HepG2 (cell line): ENCODE data around the gene MKS1. TPM values are rescaled to one million over a fixed set of nuclear protein-coding genes. Genes with fewer than 3 reads are reported as not detected.

Experiments used
- CC2D1A ChIP-seq: sonication (generic); formaldehyde crosslinking; IDR thresholded peaks from 2 replicates; pipeline ENCODE4 v1.8.1; 2023; ENCODE audit warnings: mild to moderate bottlenecking, missing genetic modification reagents
- CHD2 ChIP-seq: IDR thresholded peaks from 2 replicates; pipeline ENCODE4 v1.6.1; 2011; ENCODE audit warnings: low read depth, low read length, improper control_type of control experiment
- CSRNP1 ChIP-seq: sonication (generic); formaldehyde crosslinking; IDR thresholded peaks from 2 replicates; pipeline ENCODE4 v1.8.1; 2023; ENCODE audit warnings: mild to moderate bottlenecking, missing genetic modification reagents
- EP300 ChIP-seq, 3 experiments: sonication (generic) in 1 of 3; formaldehyde crosslinking in 1 of 3; IDR thresholded peaks; 2 replicates each; pipeline versions ENCODE4 v1.5.1 to v1.6.1; 2011 to 2020; ENCODE audit warnings: low read depth in 2 of 3, low read length in 2 of 3, borderline replicate concordance in 1 of 3, improper control_type of control experiment in 1 of 3, mild to moderate bottlenecking in 1 of 3, missing genetic modification reagents in 1 of 3, moderate library complexity in 1 of 3
- HNF1B ChIP-seq: sonication (generic); formaldehyde crosslinking; IDR thresholded peaks from 2 replicates; pipeline ENCODE4 v1.5.1; 2020; ENCODE audit warnings: mild to moderate bottlenecking, moderate library complexity, missing genetic modification reagents
- KLF15 ChIP-seq: sonication (generic); formaldehyde crosslinking; IDR thresholded peaks from 2 replicates; pipeline ENCODE4 v1.8.1; 2023; ENCODE audit warnings: borderline replicate concordance, mild to moderate bottlenecking, inconsistent platforms, missing genetic modification reagents, mixed read lengths
- NAIF1 ChIP-seq: sonication (generic); formaldehyde crosslinking; IDR thresholded peaks from 2 replicates; pipeline ENCODE4 v1.5.0; 2020; ENCODE audit warnings: mild to moderate bottlenecking, missing genetic modification reagents, borderline replicate concordance
- PHF5A ChIP-seq: IDR thresholded peaks from one replicate; pipeline ENCODE4 v1.6.1; 2018; ENCODE audit warnings: low read depth, missing genetic modification reagents; ENCODE audit not compliant: unreplicated experiment
- POLR2AphosphoS2 ChIP-seq: IDR thresholded peaks from 2 replicates; pipeline ENCODE4 v1.6.1; 2011; ENCODE audit warnings: low read depth, low read length, improper control_type of control experiment
- PRMT3 ChIP-seq: sonication (generic); formaldehyde crosslinking; IDR thresholded peaks from 2 replicates; pipeline ENCODE4 v1.8.1; 2022; ENCODE audit warnings: low read depth, mild to moderate bottlenecking, moderate library complexity, missing genetic modification reagents, borderline replicate concordance
- ZBTB42 ChIP-seq: sonication (generic); formaldehyde crosslinking; IDR thresholded peaks from 2 replicates; pipeline ENCODE4 v1.5.0; 2020; ENCODE audit warnings: mild to moderate bottlenecking, missing genetic modification reagents
- ZBTB44 ChIP-seq: sonication (generic); formaldehyde crosslinking; IDR thresholded peaks from 2 replicates; pipeline ENCODE4 v1.4.0; 2020; ENCODE audit warnings: missing genetic modification reagents
- ZNF260 ChIP-seq: sonication (generic); formaldehyde crosslinking; IDR thresholded peaks from 2 replicates; pipeline ENCODE4 v1.4.0; 2020; ENCODE audit warnings: missing genetic modification reagents, low read depth, mild to moderate bottlenecking, borderline replicate concordance
- ZNF263 ChIP-seq: sonication (generic); formaldehyde crosslinking; IDR thresholded peaks from 2 replicates; pipeline ENCODE4 v1.4.0; 2020; ENCODE audit warnings: missing genetic modification reagents
- ZNF264 ChIP-seq: sonication (generic); formaldehyde crosslinking; IDR thresholded peaks from 2 replicates; pipeline ENCODE4 v1.4.0; 2020; ENCODE audit warnings: missing genetic modification reagents
- ZNF3 ChIP-seq: IDR thresholded peaks from 2 replicates; pipeline ENCODE4 v1.7.0; 2017; ENCODE audit warnings: inconsistent platforms
- ZNF460 ChIP-seq: sonication (generic); formaldehyde crosslinking; IDR thresholded peaks from 2 replicates; pipeline ENCODE4 v1.5.1; 2020; ENCODE audit warnings: missing genetic modification reagents, mild to moderate bottlenecking, borderline replicate concordance
- ZNF543 ChIP-seq: sonication (generic); formaldehyde crosslinking; IDR thresholded peaks from 2 replicates; pipeline ENCODE4 v1.4.0; 2020; ENCODE audit warnings: mild to moderate bottlenecking, missing genetic modification reagents
- ZNF570 ChIP-seq: sonication (generic); formaldehyde crosslinking; IDR thresholded peaks from 2 replicates; pipeline ENCODE4 v1.4.0; 2020; ENCODE audit warnings: mild to moderate bottlenecking, missing genetic modification reagents, borderline replicate concordance
- ZNF720 ChIP-seq: sonication (generic); formaldehyde crosslinking; IDR thresholded peaks from 2 replicates; pipeline ENCODE4 v1.4.0; 2020; ENCODE audit warnings: missing genetic modification reagents
- ZNF766 ChIP-seq: sonication (generic); formaldehyde crosslinking; IDR thresholded peaks from 2 replicates; pipeline ENCODE4 v1.5.0; 2020; ENCODE audit warnings: missing genetic modification reagents, borderline replicate concordance
- polyA plus RNA-seq, 8 experiments: library from polyadenylated mRNA; depleted of rRNA in 3 of 8; stranded (reverse) in 7 of 8; unstranded in 1 of 8; fragments of >200 nt; fragmentation: Illumina TruSeq in 4 of 8; extraction: Trizol in 4 of 8; gene quantifications; 2 replicates each; pipeline versions ENCODE4 v1.2.1 to v1.2.3, GENCODE V29; 2011 to 2016; ENCODE audit warnings: low read depth in 4 of 8, missing spikeins in 1 of 8, mixed read lengths in 1 of 8; ENCODE audit not compliant: insufficient read depth in 1 of 8
- total RNA-seq, 5 experiments: library from RNA; depleted of rRNA; stranded (reverse); fragments of >200 nt; fragmentation: Illumina TruSeq; extraction: Trizol; gene quantifications; 2 replicates each; pipeline ENCODE4 v1.2.3, GENCODE V29; 2016; ENCODE audit warnings: low read depth in 1 of 5

MKS1 gene
- total and polyA plus RNA-seq, 2 of the 13 experiments (the other 11 are each of a cell fraction or from before 2014, with no cell fraction given) = 16.1 to 26.3 TPM

- TF ChIP-seq HNF1B (CRISPR knock-in tag) = no peak
- no peak for TF ChIP-seq ZNF260
- TF ChIP-seq ZNF3 (CRISPR knock-in tag) = no peak
- TF ChIP-seq PHF5A = no peak
- no peak for TF ChIP-seq ZNF543 (CRISPR knock-in tag)
- no peak for TF ChIP-seq NAIF1
- TF ChIP-seq ZNF570 = no peak
- TF ChIP-seq CC2D1A (CRISPR knock-in tag) = no peak
- no peak for TF ChIP-seq ZNF766 (CRISPR knock-in tag)
- 0 out of 4 replicates have a peak, but pooled peaks of 1 of the 2 experiments have one; percentile 6 for TF ChIP-seq EP300 (IDR thresholded peaks at IDR 0.05; ENCODE audit: low read depth in 2 of 2, low read length in 2 of 2)
- TF ChIP-seq EP300 (CRISPR knock-in tag; IDR thresholded peaks at IDR 0.05; ENCODE audit: borderline replicate concordance) = no peak
- no peak for TF ChIP-seq CSRNP1 (CRISPR knock-in tag)
- no peak for TF ChIP-seq ZNF264
- TF ChIP-seq POLR2AphosphoS2 = no peak
- no peak for TF ChIP-seq ZNF263 (CRISPR knock-in tag)
- no peak for TF ChIP-seq PRMT3 (CRISPR knock-in tag)
- no peak for TF ChIP-seq ZBTB44 (CRISPR knock-in tag)
- no peak for TF ChIP-seq ZBTB42 (CRISPR knock-in tag)
- TF ChIP-seq KLF15 (CRISPR knock-in tag) = no peak
- TF ChIP-seq CHD2 = no peak
- no peak for TF ChIP-seq ZNF720 (CRISPR knock-in tag)
- no peak for TF ChIP-seq ZNF460 (CRISPR knock-in tag)
- TF ChIP-seq, all 625 proteins: peak for 51
Observed at GRCh38 chr17:58250344-58251011, 31.4 kb upstream of the MKS1 start (continued).
